ENCODE measurements around the gene SLC44A2. TPM values are rescaled to one million over a fixed set of nuclear protein-coding genes. Genes with fewer than 3 reads are reported as not detected.

Gene SLC44A2
- total and polyA plus RNA-seq, 2 donors from 2014 or later (not counting 2 experiments from before 2014, with no cell fraction given), result 136 to 138 TPM

Other genes with a start within 250 kb of the SLC44A2 start
- gene TYK2, start 245.0 kb upstream of the SLC44A2 start, total RNA-seq, result 94.7 and 97.5 TPM in 2 replicates
- 97.5 and 102 TPM in 2 replicates for gene TYK2, start 245.0 kb upstream of the SLC44A2 start, polyA plus RNA-seq
- 231 and 249 TPM in 2 replicates for gene CDC37, start 222.0 kb upstream of the SLC44A2 start, total RNA-seq
- 286 and 295 TPM in 2 replicates for gene CDC37, start 222.0 kb upstream of the SLC44A2 start, polyA plus RNA-seq
- 0.28 and 0.58 TPM in 2 replicates for gene PDE4A, start 205.0 kb upstream of the SLC44A2 start, total RNA-seq
- 0.31 and 0.47 TPM in 2 replicates for gene PDE4A, start 205.0 kb upstream of the SLC44A2 start, polyA plus RNA-seq
- gene KEAP1, start 122.2 kb upstream of the SLC44A2 start, total RNA-seq, result 58.4 and 59.2 TPM in 2 replicates
- gene KEAP1, start 122.2 kb upstream of the SLC44A2 start, polyA plus RNA-seq, result 53.8 and 57.2 TPM in 2 replicates
- 12.3 and 12.4 TPM in 2 replicates for gene S1PR5, start 108.1 kb upstream of the SLC44A2 start, total RNA-seq
- 13.8 and 14.6 TPM in 2 replicates for gene S1PR5, start 108.1 kb upstream of the SLC44A2 start, polyA plus RNA-seq
- 23.0 and 25.2 TPM in 2 replicates for gene ATG4D, start 81.6 kb upstream of the SLC44A2 start, total RNA-seq
- 28.6 and 29.7 TPM in 2 replicates for gene ATG4D, start 81.6 kb upstream of the SLC44A2 start, polyA plus RNA-seq
- gene KRI1, start 59.5 kb upstream of the SLC44A2 start, total RNA-seq, result 19.7 TPM in 2 replicates
- gene KRI1, start 59.5 kb upstream of the SLC44A2 start, polyA plus RNA-seq, result 20.0 and 20.1 TPM in 2 replicates
- gene CDKN2D, start 56.6 kb upstream of the SLC44A2 start, total RNA-seq, result 6.3 and 6.8 TPM in 2 replicates
- gene CDKN2D, start 56.6 kb upstream of the SLC44A2 start, polyA plus RNA-seq, result 8.2 and 10.1 TPM in 2 replicates
- 86.6 and 117 TPM in 2 replicates for gene AP1M2, start 38.2 kb upstream of the SLC44A2 start, total RNA-seq
- gene AP1M2, start 38.2 kb upstream of the SLC44A2 start, polyA plus RNA-seq, result 99.1 and 112 TPM in 2 replicates
- gene ILF3, start 28.8 kb downstream of the SLC44A2 start, total RNA-seq, result 189 and 218 TPM in 2 replicates
- 137 and 162 TPM in 2 replicates for gene ILF3, start 28.8 kb downstream of the SLC44A2 start, polyA plus RNA-seq
- gene QTRT1, start 75.9 kb downstream of the SLC44A2 start, total RNA-seq, result 30.4 and 35.8 TPM in 2 replicates
- 46.4 and 49.4 TPM in 2 replicates for gene QTRT1, start 75.9 kb downstream of the SLC44A2 start, polyA plus RNA-seq
- gene DNM2, start 92.5 kb downstream of the SLC44A2 start, total RNA-seq, result 96.1 and 96.7 TPM in 2 replicates
- 66.5 and 68.6 TPM in 2 replicates for gene DNM2, start 92.5 kb downstream of the SLC44A2 start, polyA plus RNA-seq
- gene TMED1, start 210.7 kb downstream of the SLC44A2 start, total RNA-seq, result 24.1 and 25.8 TPM in 2 replicates
- 34.3 and 35.0 TPM in 2 replicates for gene TMED1, start 210.7 kb downstream of the SLC44A2 start, polyA plus RNA-seq
- gene C19orf38, start 222.9 kb downstream of the SLC44A2 start, total RNA-seq, result not detected in 2 replicates
- gene C19orf38, start 222.9 kb downstream of the SLC44A2 start, polyA plus RNA-seq, result 0.18 TPM in 1 of 2 replicates, not detected in the other
- gene CARM1, start 246.0 kb downstream of the SLC44A2 start, total RNA-seq, result 50.6 and 51.3 TPM in 2 replicates
- 48.8 and 51.8 TPM in 2 replicates for gene CARM1, start 246.0 kb downstream of the SLC44A2 start, polyA plus RNA-seq

All from foreskin keratinocyte (primary cell).